Stimulated activated CD4-positive, alpha-beta T cell treated with anti-CD3 and anti-CD28 coated beads, TNF-alpha, amount 100 ng/mL, for 48 hours (primary cell): ENCODE measurements around the gene STEAP4.

Experiments used
- DNase-seq, 3 donors: peaks; one replicate each; pipeline ENCODE4 v3.0.0-alpha.2; 2020; ENCODE audit warnings: low read depth in 3 of 3

The STEAP4 gene

GRCh38 chr7:88306590-88307048 is at the start of gene STEAP4:
Gene STEAP4 (minus strand): TSS chr7:88306894. CDS start chr7:88284269, 22,625 bp downstream.
- DNase-seq, result no peak

GRCh38 chr7:88355011-88355410 is 48.3 kb upstream of the STEAP4 start:
- no peak for DNase-seq

- no peak for DNase-seq
These were observed 43.4 kb upstream of the STEAP4 start for GRCh38 chr7:88350118-88350517.

GRCh38 chr7:88347517-88347916 is 40.8 kb upstream of the STEAP4 start:
- no peak for DNase-seq

GRCh38 chr7:88347090-88347489 is 40.4 kb upstream of the STEAP4 start:
- no peak for DNase-seq

- no peak for DNase-seq
These were observed 39.7 kb upstream of the STEAP4 start for GRCh38 chr7:88346357-88346756.

GRCh38 chr7:88344956-88345832 is 38.5 kb upstream of the STEAP4 start:
- DNase-seq, result no peak

GRCh38 chr7:88344271-88344670 is 37.6 kb upstream of the STEAP4 start:
- DNase-seq, result no peak

GRCh38 chr7:88339195-88339922 is 32.7 kb upstream of the STEAP4 start:
- DNase-seq, result no peak

GRCh38 chr7:88338503-88338902 is 31.8 kb upstream of the STEAP4 start:
- no peak for DNase-seq

GRCh38 chr7:88337572-88337971 is 30.9 kb upstream of the STEAP4 start:
- no peak for DNase-seq

- no peak for DNase-seq
These were observed 24.6 kb upstream of the STEAP4 start for GRCh38 chr7:88331322-88331721.

- DNase-seq, result no peak
These were observed 23.1 kb upstream of the STEAP4 start for GRCh38 chr7:88329532-88330463.

- DNase-seq, result no peak
These were observed 22.1 kb upstream of the STEAP4 start for GRCh38 chr7:88328787-88329186.

- DNase-seq, result no peak
These were observed 18.0 kb upstream of the STEAP4 start for GRCh38 chr7:88324699-88325098.

GRCh38 chr7:88322151-88322550 is 15.5 kb upstream of the STEAP4 start:
- no peak for DNase-seq

- DNase-seq, result no peak
These were observed 15.0 kb upstream of the STEAP4 start for GRCh38 chr7:88321694-88322093.

- DNase-seq, result no peak
These were observed 11.5 kb upstream of the STEAP4 start for GRCh38 chr7:88318196-88318595.

GRCh38 chr7:88317422-88317821 is 10.7 kb upstream of the STEAP4 start:
- DNase-seq, result no peak

- DNase-seq, result no peak
These were observed 9.8 kb upstream of the STEAP4 start for GRCh38 chr7:88316456-88316855.

- DNase-seq, result no peak
These were observed 8.8 kb upstream of the STEAP4 start for GRCh38 chr7:88315522-88315921.

GRCh38 chr7:88314061-88314491 is 7.4 kb upstream of the STEAP4 start:
- DNase-seq, result no peak
